ENCODE measurements around the gene NRIP1.

NRIP1 gene

GRCh38 chr21:15066123-15066575 lies 1.3 kb upstream of the NRIP1 start:
- no peak for FAIRE-seq
- no peak for DNase-seq (ENCODE audit: insufficient read length, low spot score)
- TF ChIP-seq, protein P1, sequence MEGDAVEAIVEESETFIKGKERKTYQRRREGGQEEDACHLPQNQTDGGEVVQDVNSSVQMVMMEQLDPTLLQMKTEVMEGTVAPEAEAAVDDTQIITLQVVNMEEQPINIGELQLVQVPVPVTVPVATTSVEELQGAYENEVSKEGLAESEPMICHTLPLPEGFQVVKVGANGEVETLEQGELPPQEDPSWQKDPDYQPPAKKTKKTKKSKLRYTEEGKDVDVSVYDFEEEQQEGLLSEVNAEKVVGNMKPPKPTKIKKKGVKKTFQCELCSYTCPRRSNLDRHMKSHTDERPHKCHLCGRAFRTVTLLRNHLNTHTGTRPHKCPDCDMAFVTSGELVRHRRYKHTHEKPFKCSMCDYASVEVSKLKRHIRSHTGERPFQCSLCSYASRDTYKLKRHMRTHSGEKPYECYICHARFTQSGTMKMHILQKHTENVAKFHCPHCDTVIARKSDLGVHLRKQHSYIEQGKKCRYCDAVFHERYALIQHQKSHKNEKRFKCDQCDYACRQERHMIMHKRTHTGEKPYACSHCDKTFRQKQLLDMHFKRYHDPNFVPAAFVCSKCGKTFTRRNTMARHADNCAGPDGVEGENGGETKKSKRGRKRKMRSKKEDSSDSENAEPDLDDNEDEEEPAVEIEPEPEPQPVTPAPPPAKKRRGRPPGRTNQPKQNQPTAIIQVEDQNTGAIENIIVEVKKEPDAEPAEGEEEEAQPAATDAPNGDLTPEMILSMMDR (IDR thresholded peaks at IDR 0.05; ENCODE audit: insufficient read depth, missing control alignments), result no peak

DNA sequence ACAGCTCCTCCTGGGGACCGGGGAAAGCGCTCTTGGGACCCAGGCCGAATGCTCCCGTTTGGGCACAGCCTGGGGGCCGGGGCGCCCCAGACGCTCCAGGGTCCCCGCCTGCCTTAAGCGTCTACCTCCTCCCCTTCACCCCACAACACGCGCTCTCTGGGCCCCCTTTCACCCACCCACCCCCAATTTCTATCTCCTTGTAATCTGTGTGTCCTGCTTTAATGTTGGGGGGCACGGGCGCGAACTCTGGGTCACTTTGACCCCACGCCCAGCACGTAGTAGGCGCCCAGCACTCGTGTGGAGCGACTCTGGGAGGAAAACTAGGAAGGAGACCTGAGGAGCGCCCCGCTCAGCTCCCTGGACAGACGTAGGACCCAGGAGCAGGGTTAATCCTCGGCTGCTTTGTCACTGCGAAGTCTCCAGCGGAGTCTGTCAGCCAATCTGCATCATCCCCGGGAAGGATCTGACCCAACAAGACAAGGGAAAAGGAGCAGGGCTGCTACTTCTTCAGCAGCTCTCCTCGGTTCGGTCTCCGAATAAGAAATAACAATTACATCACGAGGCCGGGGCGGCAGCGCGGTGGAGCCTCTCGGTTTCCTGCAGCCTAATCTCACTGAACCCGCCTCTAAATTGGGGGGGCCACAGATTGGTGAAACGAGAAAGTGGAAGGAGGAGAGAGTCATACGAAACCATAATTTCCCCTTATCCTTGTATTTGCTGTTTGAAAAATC lies 757 bp upstream of the NRIP1 start:
- TF ChIP-seq, protein P1 (IDR thresholded peaks at IDR 0.05; ENCODE audit: insufficient read depth, missing control alignments), result no peak
- DNase-seq (ENCODE audit: insufficient read length, low spot score), result peak; percentile 32
- FAIRE-seq, result no peak

DNA sequence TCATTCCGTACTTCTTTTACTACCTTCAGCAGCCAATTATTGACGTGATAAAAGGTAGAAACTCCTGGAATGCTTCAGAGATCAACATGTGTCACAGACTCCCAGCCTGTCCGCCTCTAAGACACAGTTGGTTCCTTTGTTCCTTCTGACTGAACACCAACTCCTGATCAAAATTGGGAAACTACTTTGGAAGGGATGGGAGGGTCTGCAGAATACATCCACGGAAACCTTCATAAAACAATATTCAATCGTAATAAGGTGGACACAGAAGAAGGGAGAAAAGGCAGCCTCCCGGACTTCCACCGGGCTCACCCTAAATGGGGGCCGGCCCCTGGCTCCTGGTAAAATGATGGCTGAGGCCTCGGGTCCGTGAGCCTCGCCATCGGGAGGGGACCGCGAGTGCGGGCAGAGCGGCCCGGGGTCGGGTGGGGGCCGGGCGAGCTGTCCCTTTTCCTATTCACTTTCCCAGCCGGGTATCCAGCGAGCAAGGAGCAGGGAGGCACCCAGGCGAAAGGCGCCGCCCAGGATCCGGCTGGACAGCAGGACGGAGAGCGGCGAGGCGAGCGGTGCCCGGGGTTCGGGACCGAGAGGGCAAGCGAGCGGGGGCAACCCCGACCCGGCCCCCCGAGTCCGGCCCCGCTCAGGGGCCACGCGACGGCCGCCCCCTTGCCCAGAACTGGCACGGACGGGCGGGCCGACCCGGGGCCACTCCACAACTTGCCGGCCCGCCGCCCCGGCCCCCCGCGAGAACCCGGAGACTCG lies 805 bp downstream of the NRIP1 start:
- TF ChIP-seq, protein P1 (IDR thresholded peaks at IDR 0.05; ENCODE audit: insufficient read depth, missing control alignments), result no peak
- DNase-seq (ENCODE audit: insufficient read length, low spot score) (no peak), FAIRE-seq (no peak)

DNA sequence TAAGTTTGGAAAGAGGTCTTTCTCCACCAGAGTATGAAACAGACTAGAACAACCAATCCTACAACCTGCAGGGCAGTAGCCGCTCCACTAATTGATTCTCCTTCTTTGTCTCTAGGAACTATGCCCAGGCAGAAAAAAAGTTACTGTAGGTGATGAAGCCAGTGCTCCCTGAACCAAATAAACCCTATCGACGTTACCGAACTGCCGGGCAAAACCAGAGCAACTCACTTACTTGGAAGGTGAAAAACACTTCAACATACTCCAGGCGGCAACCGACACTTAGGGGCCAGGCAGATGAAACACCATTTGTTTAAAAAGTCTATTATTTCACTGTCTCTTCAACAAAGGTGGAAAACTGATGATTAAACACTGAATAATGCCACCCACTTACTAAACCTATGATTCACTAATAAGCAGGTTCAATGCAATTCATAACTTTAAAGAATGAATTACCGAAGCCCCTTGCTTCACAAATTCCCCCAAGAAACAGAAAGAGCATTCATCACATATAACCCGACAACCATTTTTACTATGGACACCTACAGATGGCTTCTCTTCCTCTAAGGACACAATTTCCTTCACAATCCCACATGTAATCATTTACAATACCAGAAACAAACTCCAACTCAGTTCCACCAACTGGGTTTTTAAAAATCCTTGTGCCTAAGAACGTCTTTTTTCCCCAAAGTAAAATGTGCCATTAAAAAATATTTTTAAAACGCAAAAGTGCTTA lies 1.6 kb downstream of the NRIP1 start:
- TF ChIP-seq, protein P1 (IDR thresholded peaks at IDR 0.05; ENCODE audit: insufficient read depth, missing control alignments), result no peak
- FAIRE-seq, result no peak
- no peak for DNase-seq (ENCODE audit: insufficient read length, low spot score)

- DNase-seq (ENCODE audit: insufficient read length, low spot score) (no peak), FAIRE-seq (no peak)
- TF ChIP-seq, protein P1 (IDR thresholded peaks at IDR 0.05; ENCODE audit: insufficient read depth, missing control alignments), result peak; percentile 28
Measured at GRCh38 chr21:15062606-15062965, 2.2 kb downstream of the NRIP1 start.

GRCh38 chr21:15061747-15062605 lies 2.8 kb downstream of the NRIP1 start:
- TF ChIP-seq, protein P1 (IDR thresholded peaks at IDR 0.05; ENCODE audit: insufficient read depth, missing control alignments), result no peak
- FAIRE-seq, result peak; percentile 75
- no peak for DNase-seq (ENCODE audit: insufficient read length, low spot score)
